ENCODE measurements around the gene TTC13. TPM values are rescaled to one million over a fixed set of nuclear protein-coding genes. Genes with fewer than 3 reads are reported as not detected.

Gene TTC13
- polyA plus RNA-seq, 1 of the 3 experiments (the other 2 are of a cell fraction), result 5.5 TPM

GRCh38 chr1:230916587-230917283, 61.9 kb downstream of the TTC13 start:
- Histone ChIP-seq H3K36me3 (replicated peaks in 1 of 2; ENCODE audit: control insufficient read depth in 1 of 2, insufficient read depth in 2 of 2, low read length in 1 of 2) (peaks cover 0 to 55% of the 10 kb centered on the region in 2 experiments), H2AFZ (ENCODE audit: low read depth) (no peak overlapping the region), H3K27me3 (ENCODE audit: insufficient read depth) (no peaks in the 10 kb centered on the region), H3K9me3 (no peaks in the 10 kb centered on the region), H3K4me2 (no peak overlapping the region), H3K27ac (ENCODE audit: low read depth in 2 of 2, low read length in 1 of 2) (no peak overlapping the region), H3K4me1 (ENCODE audit: control insufficient read depth in 1 of 2, insufficient read depth in 2 of 2, low read depth in 1 of 2, low read length in 1 of 2) (no peaks in the 10 kb centered on the region), H3K79me2 (ENCODE audit: insufficient read depth) (no peaks in the 10 kb centered on the region), H3K4me3 (ENCODE audit: low read depth in 2 of 2, low read length in 1 of 2) (no peak overlapping the region), H3K9ac (no peak overlapping the region), H3K9me2 (no peaks in the 10 kb centered on the region), H3F3A (replicated peaks; ENCODE audit: insufficient read depth) (peaks cover 4% of the 10 kb centered on the region), H4K20me1 (ENCODE audit: insufficient read depth) (no peaks in the 10 kb centered on the region)
- TF ChIP-seq MAX (IDR thresholded peaks at IDR 0.05; ENCODE audit: low read depth) (no peak), NFIC (IDR thresholded peaks at IDR 0.05; ENCODE audit: borderline replicate concordance) (no peak), EP300 (IDR thresholded peaks at IDR 0.05; ENCODE audit: borderline replicate concordance in 1 of 2, low read depth in 1 of 2, low read length in 1 of 2) (no peak)
- ChIA-PET CTCF (interaction anchor here (0.6 to 2.5 kb wide), 20 partner anchors 9 to 294 kb away, joined by 3 to 13 read pairs (median 3); partner anchors contain the start of gene C1orf198), POLR2A (interaction anchor here (0.6 kb wide), 1 partner anchor 13 kb away, joined by 3 read pairs; no protein-coding TSS in a partner anchor)
- DNase-seq, result no peak
- WGBS (ENCODE audit: low lambda C conversion rate), result 95% methylated on average over 8 of the region's 8 CpGs

GRCh38 chr1:230915078-230915477, 63.6 kb downstream of the TTC13 start:
- Histone ChIP-seq H4K20me1 (ENCODE audit: insufficient read depth) (no peaks in the 10 kb centered on the region), H3K9me2 (no peaks in the 10 kb centered on the region), H3K4me1 (ENCODE audit: control insufficient read depth in 1 of 2, insufficient read depth in 2 of 2, low read depth in 1 of 2, low read length in 1 of 2) (no peaks in the 10 kb centered on the region; a peak in 1 of 4 replicates), H3K4me3 (ENCODE audit: low read depth in 2 of 2, low read length in 1 of 2) (no peak overlapping the region), H3K79me2 (ENCODE audit: insufficient read depth) (no peaks in the 10 kb centered on the region), H3K9me3 (no peaks in the 10 kb centered on the region), H3K27ac (ENCODE audit: low read depth in 2 of 2, low read length in 1 of 2) (no peak overlapping the region), H3K27me3 (ENCODE audit: insufficient read depth) (no peaks in the 10 kb centered on the region), H3K36me3 (replicated peaks in 1 of 2; ENCODE audit: control insufficient read depth in 1 of 2, insufficient read depth in 2 of 2, low read length in 1 of 2) (peaks cover 0 to 46% of the 10 kb centered on the region in 2 experiments), H3F3A (replicated peaks; ENCODE audit: insufficient read depth) (no peaks in the 10 kb centered on the region), H3K4me2 (no peak overlapping the region), H2AFZ (ENCODE audit: low read depth) (no peak overlapping the region), H3K9ac (no peak overlapping the region)
- TF ChIP-seq RFX5 (IDR thresholded peaks at IDR 0.05; ENCODE audit: low read length) (no peak), SIN3A (IDR thresholded peaks at IDR 0.05; ENCODE audit: borderline replicate concordance, low read depth, low read length) (no peak), GATA2 (CRISPR knock-in tag; IDR thresholded peaks at IDR 0.05) (no peak), MXI1 (IDR thresholded peaks at IDR 0.05; ENCODE audit: low read depth, low read length) (no peak), RXRA (IDR thresholded peaks at IDR 0.05; ENCODE audit: borderline replicate concordance, low read depth) (no peak), GABPA (IDR thresholded peaks at IDR 0.05; ENCODE audit: low read depth) (no peak), REST (IDR thresholded peaks at IDR 0.05; ENCODE audit: low read depth, low read length) (no peak), ELF1 (IDR thresholded peaks at IDR 0.05) (no peak), EP300 (IDR thresholded peaks at IDR 0.05; ENCODE audit: borderline replicate concordance in 1 of 2, low read depth in 1 of 2, low read length in 1 of 2) (no peak), MEF2A (IDR thresholded peaks at IDR 0.05; ENCODE audit: borderline replicate concordance, low read depth) (no peak), JUND (IDR thresholded peaks at IDR 0.05) (no peak), POLR2AphosphoS5 (IDR thresholded peaks at IDR 0.05; ENCODE audit: low read depth, low read length) (no peak), RCOR1 (IDR thresholded peaks at IDR 0.05; ENCODE audit: low read length) (no peak), TAF1 (IDR thresholded peaks at IDR 0.05; ENCODE audit: borderline replicate concordance, low read depth, low read length) (no peak), TCF12 (IDR thresholded peaks at IDR 0.05) (no peak), TEAD4 (IDR thresholded peaks at IDR 0.05; ENCODE audit: borderline replicate concordance, insufficient read depth) (no peak), RAD21 (IDR thresholded peaks at IDR 0.05; ENCODE audit: low read length) (no peak), USF1 (IDR thresholded peaks at IDR 0.05; ENCODE audit: borderline replicate concordance, low read depth) (no peak)
- no peak for DNase-seq
- POLR2A ChIA-PET, result no interaction called here
- CTCF ChIA-PET, result no interaction called here

All from SK-N-SH (cell line).